GM18511 (cell line): ENCODE measurements around the gene MMD2.
"Not testable (repeated sequence)": the region's sequence is repeated elsewhere in the genome, so short reads cannot be mapped to it uniquely, and the experiment has no call there.

Experiments
- ATAC-seq: cut with Tn5 transposase; IDR thresholded peaks from one replicate; pipeline ENCODE4 v1.9.1; 2021; ENCODE audit warnings: mild to moderate bottlenecking, moderate library complexity; ENCODE audit not compliant: unreplicated experiment

Gene MMD2

GRCh38 chr7:4958477-4959301, at the start of gene MMD2:
Gene MMD2 (minus strand): TSS chr7:4959187. CDS start chr7:4959017, 170 bp downstream.
- no peak for ATAC-seq

GRCh38 chr7:5005066-5005465, 46.1 kb upstream of the MMD2 start:
- ATAC-seq: no peak

- no peak for ATAC-seq
Measured at GRCh38 chr7:5001911-5002310, 42.9 kb upstream of the MMD2 start.

- no peak for ATAC-seq
Measured at GRCh38 chr7:5001003-5001402, 42.0 kb upstream of the MMD2 start.

- no peak for ATAC-seq
Measured at GRCh38 chr7:4999369-4999950, 40.5 kb upstream of the MMD2 start.

GRCh38 chr7:4998910-4999309, 39.9 kb upstream of the MMD2 start:
- no peak for ATAC-seq

GRCh38 chr7:4998244-4998643, 39.3 kb upstream of the MMD2 start:
- ATAC-seq: no peak

- ATAC-seq: no peak
Measured at GRCh38 chr7:4996696-4997222, 37.8 kb upstream of the MMD2 start.

- ATAC-seq: no peak
Measured at GRCh38 chr7:4995429-4995969, 36.5 kb upstream of the MMD2 start.

GRCh38 chr7:4993471-4993870, 34.5 kb upstream of the MMD2 start:
- no peak for ATAC-seq

- ATAC-seq: peak; percentile 94
Measured at GRCh38 chr7:4982741-4983140, 23.8 kb upstream of the MMD2 start.

- ATAC-seq: not testable (repeated sequence)
Measured at GRCh38 chr7:4981295-4981890, 22.4 kb upstream of the MMD2 start.

GRCh38 chr7:4975626-4976025, 16.6 kb upstream of the MMD2 start:
- not testable (repeated sequence) for ATAC-seq

- peak; percentile 98 for ATAC-seq
Measured at GRCh38 chr7:4973728-4974198, 14.8 kb upstream of the MMD2 start.

- not testable (repeated sequence) for ATAC-seq
Measured at GRCh38 chr7:4972446-4972845, 13.5 kb upstream of the MMD2 start.

GRCh38 chr7:4965295-4966022, 6.5 kb upstream of the MMD2 start:
- no peak for ATAC-seq

- ATAC-seq: no peak
Measured at GRCh38 chr7:4964506-4964905, 5.5 kb upstream of the MMD2 start.

- no peak for ATAC-seq
Measured at GRCh38 chr7:4962872-4963775, 4.1 kb upstream of the MMD2 start.

- no peak for ATAC-seq
Measured at GRCh38 chr7:4960363-4960762, 1.4 kb upstream of the MMD2 start.

GRCh38 chr7:4959893-4960292, 906 bp upstream of the MMD2 start:
- ATAC-seq: no peak
